Measurements from ENCODE around the gene MC1R. TPM values are rescaled to one million over a fixed set of nuclear protein-coding genes. Genes with fewer than 3 reads are reported as not detected.

The MC1R gene
- total RNA-seq, 1 experiment from 2014 or later = 12.2 TPM

DNA sequence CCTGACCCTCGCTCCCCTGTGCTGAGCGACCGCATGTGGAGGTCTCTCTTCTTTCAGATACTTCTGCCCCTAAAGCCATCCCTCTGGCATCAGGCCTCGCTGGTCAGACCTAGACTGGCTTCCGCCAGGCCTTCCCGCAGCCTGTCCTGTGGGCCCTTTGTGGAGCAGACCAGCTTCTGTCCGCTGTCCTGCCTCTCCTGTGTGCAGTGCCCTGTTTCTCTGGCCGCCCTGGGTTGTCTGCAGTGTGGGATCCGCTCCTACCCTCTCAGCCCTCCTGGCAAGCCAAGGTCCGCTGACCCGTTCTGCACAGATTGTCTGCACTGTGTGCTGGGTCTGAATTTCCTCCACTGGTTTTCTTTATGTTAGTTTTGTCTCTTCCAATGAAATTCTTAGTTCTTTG is 21.5 kb upstream of the MC1R start (continued):
- no peak for TF ChIP-seq ELF1 (IDR thresholded peaks at IDR 0.05; ENCODE audit: borderline replicate concordance, low read depth)
- TF ChIP-seq CEBPB (IDR thresholded peaks at IDR 0.05; ENCODE audit: low read depth) = no peak
- TF ChIP-seq RAD21 (IDR thresholded peaks at IDR 0.05; ENCODE audit: low read depth) = no peak
- TF ChIP-seq, protein P1, sequence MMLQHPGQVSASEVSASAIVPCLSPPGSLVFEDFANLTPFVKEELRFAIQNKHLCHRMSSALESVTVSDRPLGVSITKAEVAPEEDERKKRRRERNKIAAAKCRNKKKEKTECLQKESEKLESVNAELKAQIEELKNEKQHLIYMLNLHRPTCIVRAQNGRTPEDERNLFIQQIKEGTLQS (IDR thresholded peaks at IDR 0.05) = no peak
- no peak for TF ChIP-seq CBX3 (IDR thresholded peaks at IDR 0.05; ENCODE audit: low read depth)

- DNase-seq (ENCODE audit: low read depth, low spot score) = no peak
- ATAC-seq = 0 out of 2 replicates have a peak, but pooled peaks have one; percentile 24
- Histone ChIP-seq H3K27me3 (ENCODE audit: insufficient read depth, low read length) (no peaks in the 10 kb centered on the region), H3K4me3 (replicated peaks in 1 of 2; ENCODE audit: low read depth in 1 of 2, low read length in 2 of 2) (no peak overlapping the region), H4K20me1 (ENCODE audit: insufficient read depth) (no peaks in the 10 kb centered on the region), H3K9ac (ENCODE audit: low read length) (no peak overlapping the region), H3K27ac (ENCODE audit: low read depth, low read length) (no peak overlapping the region), H3K4me1 (ENCODE audit: control insufficient read depth in 1 of 2, insufficient read depth in 2 of 2, low read length in 2 of 2) (no peaks in the 10 kb centered on the region), H3K79me2 (ENCODE audit: insufficient read depth, low read length) (peaks cover 3% of the 10 kb centered on the region; the same call in 1 of the 2 replicates), H3K9me2 (ENCODE audit: insufficient read depth) (no peaks in the 10 kb centered on the region), H3K9me3 (ENCODE audit: control insufficient read depth in 1 of 2, insufficient read depth in 1 of 2, low read depth in 1 of 2, low read length in 2 of 2) (no peaks in the 10 kb centered on the region), H2AFZ (ENCODE audit: low read depth, low read length, poor library complexity, severe bottlenecking) (no peak overlapping the region), H3K4me2 (ENCODE audit: low read length) (no peak overlapping the region), H3K36me3 (ENCODE audit: control insufficient read depth in 1 of 2, insufficient read depth in 2 of 2, low read length in 2 of 2) (peaks cover 43 to 58% of the 10 kb centered on the region in 2 experiments)
- intact Hi-C loops (cut with micrococcal nuclease) = no loop called here
- no TSS peak for BruUV-seq (replicated peaks)
- TF ChIP-seq POLR2A (IDR thresholded peaks at IDR 0.05; ENCODE audit: borderline replicate concordance, extremely low read depth, insufficient read depth, insufficient read length) (no peak), SIN3A (IDR thresholded peaks at IDR 0.05; ENCODE audit: low read depth) (no peak), POLR2AphosphoS5 (IDR thresholded peaks at IDR 0.05; ENCODE audit: low read depth, low read length) (no peak), EZH2 (IDR thresholded peaks at IDR 0.05) (no peak), ZBTB33 (IDR thresholded peaks at IDR 0.05; ENCODE audit: extremely low read depth, insufficient replicate concordance, low read length) (no peak), CTCF (IDR thresholded peaks at IDR 0.05 in 2 of 3, conservative IDR thresholded peaks at IDR 0.05 in 1 of 3; ENCODE audit: borderline replicate concordance in 1 of 3, insufficient read depth in 1 of 3, low read depth in 2 of 3, low read length in 2 of 3) (no peak)
- TF ChIP-seq, protein P1 (IDR thresholded peaks at IDR 0.05) = no peak
- RAD21 ChIA-PET (ENCODE audit: low non-redundant PET in 1 of 2, low total read pairs in 2 of 2, uncharacterized antibody in 2 of 2, unreplicated experiment in 2 of 2) = no interaction called here
- CTCF ChIA-PET = no interaction called here
- POLR2A ChIA-PET = no interaction called here
Measured at GRCh38 chr16:89898201-89898967, 20.3 kb upstream of the MC1R start.
